NCI-H526 (cell line): ENCODE measurements around the gene FAM50A.

Source experiments
- DNase-seq, 2 experiments: peaks; one replicate each; lab custom pipeline; 2025; lab: John Stamatoyannopoulos, UW

The FAM50A gene

DNA sequence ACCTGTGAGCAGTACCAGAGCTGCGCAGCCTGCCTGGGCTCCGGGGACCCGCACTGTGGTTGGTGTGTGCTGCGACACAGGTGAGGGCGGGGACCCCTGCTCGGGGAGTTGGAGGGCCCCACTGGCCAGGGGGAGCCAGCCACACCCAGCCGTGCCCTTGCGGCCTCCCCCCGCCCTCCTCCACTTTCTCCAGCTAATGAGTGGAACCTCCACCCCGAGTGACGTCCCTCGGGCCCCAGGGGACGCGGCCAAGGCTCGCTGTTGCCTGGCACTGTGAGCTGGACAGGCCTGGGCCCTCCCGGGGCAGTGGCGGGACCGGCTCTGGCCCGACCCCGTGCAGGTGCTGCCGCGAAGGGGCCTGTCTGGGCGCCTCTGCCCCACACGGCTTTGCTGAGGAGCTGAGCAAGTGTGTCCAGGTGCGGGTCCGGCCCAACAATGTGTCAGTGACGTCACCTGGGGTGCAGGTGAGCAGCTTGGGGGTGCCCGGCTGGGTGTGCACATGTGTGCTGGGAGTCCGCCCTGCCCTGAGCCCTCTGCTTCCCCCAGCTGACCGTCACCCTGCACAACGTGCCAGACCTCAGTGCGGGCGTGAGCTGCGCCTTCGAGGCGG, 19.8 kb downstream of the FAM50A start:
- DNase-seq, result no peak

DNA sequence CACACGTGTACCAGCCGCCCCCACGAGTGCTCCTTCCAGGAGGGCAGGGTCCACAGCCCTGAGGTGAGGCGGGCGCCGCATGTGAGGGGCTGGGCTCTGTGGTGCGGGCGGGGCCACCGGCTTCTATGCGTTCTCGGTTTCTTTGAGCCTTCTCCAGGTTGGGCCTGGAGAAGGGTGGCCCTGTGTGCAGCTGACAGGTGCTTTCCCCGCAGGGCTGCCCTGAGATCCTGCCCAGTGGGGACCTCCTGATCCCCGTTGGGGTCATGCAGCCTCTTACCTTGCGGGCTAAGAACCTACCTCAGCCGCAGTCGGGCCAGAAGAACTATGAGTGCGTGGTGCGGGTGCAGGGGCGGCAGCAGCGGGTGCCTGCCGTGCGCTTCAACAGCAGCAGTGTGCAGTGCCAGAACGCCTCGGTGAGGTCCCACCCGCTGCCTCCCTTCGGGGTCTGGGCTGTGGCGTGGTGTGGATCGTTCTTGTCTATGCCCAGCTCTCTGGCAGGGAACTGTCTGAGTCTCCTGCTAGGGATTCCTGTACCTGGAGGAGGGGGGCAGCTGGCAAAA, 20.9 kb downstream of the FAM50A start:
- DNase-seq, result no peak

DNA sequence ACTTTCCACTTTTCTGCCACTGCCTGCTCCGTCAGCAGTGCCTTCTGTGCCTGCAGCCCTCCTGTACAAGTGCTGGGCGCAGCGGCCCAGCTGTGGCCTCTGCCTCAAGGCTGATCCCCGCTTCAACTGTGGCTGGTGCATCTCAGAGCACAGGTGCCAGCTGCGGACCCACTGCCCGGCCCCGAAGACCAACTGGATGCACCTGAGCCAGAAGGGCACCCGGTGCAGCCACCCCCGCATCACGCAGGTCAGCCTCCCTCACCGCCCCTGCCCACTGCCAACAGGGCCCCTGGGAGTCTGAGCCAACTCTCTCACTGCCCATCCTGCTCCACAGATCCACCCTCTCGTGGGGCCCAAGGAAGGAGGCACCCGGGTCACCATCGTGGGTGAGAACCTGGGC, 21.7 kb downstream of the FAM50A start:
- no peak for DNase-seq

DNA sequence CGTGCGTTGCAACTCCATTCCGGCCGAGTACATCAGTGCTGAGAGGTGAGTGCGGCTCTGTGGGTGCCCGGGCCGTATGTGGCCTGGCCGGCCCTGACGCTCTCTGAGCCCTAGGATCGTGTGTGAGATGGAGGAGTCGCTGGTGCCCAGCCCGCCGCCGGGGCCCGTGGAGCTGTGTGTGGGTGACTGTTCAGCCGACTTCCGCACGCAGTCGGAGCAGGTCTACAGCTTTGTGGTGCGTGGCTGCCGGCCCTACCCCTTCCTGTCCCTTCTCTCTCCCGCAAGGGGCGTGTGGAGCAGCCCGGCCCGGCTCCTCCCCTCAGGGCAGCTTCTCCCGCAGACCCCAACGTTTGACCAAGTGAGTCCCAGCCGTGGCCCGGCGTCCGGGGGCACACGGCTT, 22.1 kb downstream of the FAM50A start:
- no peak for DNase-seq

DNA sequence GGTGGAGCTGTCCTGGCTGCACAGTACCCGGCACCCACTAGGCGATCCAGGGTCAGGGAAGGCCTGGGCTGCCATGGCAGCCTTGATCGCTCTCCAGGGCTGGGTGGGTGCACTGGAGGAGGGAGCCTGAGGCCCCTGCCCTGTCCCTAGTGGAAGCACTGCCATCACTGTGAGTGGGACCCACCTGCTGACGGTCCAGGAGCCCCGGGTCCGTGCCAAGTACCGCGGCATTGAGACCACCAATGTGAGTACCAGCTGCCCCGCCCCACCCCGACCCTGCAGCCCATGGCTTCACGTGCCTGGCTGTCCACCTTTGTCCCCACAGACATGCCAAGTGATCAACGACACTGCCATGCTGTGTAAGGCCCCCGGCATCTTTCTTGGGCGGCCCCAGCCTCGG, 23.0 kb downstream of the FAM50A start:
- DNase-seq, result no peak

DNA sequence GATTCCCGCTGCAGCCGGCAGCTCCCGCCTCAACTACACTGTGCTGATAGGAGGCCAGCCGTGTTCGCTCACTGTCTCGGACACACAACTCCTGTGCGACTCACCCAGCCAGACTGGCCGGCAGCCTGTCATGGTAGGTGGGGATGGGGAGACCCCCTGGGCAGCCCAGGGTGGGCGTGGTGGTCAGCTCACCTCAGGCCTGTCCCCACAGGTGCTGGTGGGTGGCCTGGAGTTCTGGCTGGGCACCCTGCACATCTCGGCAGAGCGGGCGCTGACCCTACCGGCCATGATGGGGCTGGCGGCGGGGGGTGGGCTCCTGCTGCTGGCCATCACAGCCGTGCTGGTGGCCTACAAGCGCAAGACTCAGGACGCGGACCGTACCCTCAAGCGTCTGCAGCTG, 23.6 kb downstream of the FAM50A start:
- DNase-seq, result no peak

DNA sequence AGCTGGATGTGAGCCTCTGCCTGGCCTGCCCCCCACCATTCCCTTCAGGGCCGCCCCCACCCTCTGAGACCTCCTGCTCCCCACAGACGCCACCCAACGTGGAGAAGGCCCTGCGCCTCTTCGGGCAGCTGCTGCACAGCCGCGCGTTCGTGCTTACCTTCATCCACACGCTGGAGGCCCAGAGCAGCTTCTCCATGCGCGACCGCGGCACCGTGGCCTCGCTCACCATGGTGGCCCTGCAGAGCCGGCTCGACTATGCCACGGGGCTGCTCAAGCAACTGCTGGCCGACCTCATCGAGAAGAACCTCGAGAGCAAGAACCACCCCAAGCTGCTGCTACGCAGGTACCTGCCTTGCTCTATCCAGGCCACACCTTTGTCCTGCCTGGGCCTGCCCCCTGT, 24.3 kb downstream of the FAM50A start:
- no peak for DNase-seq

DNA sequence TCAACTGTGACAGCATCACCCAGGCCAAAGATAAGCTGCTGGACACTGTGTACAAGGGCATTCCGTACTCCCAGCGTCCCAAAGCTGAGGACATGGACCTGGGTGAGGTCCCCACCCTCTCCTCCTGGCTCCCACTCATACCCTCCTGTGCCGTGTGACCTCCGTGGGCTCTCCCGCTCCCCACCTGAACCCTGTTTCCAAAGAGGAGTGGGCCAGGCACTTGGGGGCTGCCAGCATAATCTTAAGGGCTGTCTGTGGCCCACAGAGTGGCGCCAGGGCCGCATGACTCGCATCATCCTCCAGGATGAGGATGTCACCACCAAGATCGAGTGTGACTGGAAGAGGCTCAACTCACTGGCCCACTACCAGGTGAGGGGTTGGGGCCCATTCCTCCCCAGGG, 25.2 kb downstream of the FAM50A start:
- DNase-seq, result no peak

DNA sequence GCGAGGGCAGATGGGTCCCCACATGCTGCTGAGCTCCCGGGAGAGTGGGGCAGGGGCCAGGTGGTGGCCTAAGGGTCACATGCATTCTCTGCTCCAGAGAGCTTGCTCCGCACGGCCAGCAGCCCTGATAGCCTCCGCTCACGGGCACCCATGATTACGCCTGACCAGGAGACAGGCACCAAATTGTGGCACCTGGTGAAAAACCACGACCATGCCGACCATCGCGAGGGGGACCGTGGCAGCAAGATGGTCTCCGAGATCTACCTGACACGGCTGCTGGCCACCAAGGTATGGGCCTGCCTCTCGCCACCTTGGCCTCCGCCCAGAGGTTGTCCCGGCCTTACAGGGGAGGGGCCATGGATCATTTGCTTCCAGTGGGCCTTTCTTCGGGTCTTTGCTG, 25.9 kb downstream of the FAM50A start:
- no peak for DNase-seq

DNA sequence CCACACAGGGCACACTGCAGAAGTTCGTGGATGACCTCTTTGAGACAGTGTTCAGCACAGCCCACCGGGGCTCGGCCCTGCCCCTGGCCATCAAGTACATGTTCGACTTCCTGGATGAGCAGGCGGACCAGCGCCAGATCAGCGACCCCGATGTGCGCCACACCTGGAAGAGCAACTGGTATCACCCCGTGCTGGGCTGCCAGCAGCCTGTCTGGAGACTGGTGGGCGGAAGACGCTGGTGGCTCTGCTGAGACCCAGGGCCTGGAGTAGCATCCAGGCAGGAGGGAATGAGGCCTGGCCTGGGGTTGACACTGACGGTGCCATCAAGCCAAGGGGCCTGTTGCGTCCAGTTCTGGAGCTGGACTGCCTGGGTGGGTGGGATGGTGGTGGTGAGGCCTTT, 26.5 kb downstream of the FAM50A start:
- no peak for DNase-seq

DNA sequence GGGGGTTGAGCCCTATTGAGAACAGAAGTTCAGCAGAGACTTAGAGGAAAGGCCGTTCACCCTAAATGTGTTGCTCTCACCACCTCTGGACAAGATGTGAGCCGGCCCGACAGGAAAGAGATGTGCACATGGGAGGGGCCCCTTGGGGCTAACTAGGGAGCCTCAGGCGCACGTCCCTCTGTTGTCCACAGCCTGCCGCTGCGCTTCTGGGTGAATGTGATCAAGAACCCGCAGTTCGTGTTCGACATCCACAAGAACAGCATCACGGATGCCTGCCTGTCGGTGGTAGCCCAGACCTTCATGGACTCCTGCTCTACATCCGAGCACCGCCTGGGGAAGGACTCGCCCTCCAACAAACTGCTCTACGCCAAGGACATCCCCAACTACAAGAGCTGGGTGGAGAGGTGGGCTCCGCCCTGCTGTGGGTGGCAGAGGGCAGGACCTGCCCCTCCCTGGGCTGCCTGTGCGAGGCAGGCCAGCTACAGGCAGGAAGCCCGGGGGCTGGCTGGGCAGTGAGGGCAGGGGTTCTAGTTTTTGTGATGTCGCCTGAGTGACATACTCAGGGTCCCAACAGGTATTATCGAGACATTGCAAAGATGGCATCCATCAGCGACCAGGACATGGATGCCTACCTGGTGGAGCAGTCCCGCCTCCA, 27.1 kb downstream of the FAM50A start:
- no peak for DNase-seq

DNA sequence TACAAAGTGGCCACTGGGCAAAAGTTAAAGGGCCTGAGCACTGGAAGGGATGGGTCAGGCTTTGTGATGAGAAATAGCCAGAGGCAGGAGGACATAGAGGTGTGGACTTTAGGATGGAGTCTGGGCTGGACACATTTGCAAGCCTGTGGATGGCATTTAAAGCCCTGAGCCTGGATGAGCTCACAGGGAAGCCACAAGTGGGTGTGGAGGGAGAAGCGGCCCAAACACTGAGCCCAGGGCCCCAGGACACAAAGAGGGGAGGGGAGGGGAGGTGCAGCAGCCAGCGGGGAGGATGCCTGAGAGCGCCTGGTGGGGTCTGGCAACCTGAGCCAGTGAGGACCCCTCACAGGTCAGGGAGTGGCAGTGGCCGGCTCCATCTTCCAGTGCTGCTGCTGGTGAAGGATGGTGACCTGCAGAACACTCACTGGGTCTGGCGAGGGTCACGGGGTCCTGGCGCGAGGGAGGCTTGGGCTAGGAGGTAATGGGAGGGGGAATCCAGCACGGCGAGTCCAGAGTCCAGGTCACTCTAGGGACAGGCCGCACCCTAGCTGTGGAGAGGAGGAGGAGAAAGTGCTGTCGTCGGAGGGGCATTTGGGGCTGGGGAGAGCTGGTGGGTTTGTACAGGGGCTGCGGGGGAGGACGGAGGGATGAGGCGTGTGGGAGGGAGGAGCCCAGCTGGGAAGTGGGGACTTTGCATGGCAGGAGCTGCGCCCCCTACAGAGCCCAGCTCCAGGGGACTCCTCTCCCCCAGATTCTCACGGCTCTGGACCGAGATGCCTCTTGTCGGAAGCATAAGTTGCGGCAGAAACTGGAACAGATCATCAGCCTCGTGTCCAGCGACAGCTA, 28.1 kb downstream of the FAM50A start:
- DNase-seq, result no peak

DNA sequence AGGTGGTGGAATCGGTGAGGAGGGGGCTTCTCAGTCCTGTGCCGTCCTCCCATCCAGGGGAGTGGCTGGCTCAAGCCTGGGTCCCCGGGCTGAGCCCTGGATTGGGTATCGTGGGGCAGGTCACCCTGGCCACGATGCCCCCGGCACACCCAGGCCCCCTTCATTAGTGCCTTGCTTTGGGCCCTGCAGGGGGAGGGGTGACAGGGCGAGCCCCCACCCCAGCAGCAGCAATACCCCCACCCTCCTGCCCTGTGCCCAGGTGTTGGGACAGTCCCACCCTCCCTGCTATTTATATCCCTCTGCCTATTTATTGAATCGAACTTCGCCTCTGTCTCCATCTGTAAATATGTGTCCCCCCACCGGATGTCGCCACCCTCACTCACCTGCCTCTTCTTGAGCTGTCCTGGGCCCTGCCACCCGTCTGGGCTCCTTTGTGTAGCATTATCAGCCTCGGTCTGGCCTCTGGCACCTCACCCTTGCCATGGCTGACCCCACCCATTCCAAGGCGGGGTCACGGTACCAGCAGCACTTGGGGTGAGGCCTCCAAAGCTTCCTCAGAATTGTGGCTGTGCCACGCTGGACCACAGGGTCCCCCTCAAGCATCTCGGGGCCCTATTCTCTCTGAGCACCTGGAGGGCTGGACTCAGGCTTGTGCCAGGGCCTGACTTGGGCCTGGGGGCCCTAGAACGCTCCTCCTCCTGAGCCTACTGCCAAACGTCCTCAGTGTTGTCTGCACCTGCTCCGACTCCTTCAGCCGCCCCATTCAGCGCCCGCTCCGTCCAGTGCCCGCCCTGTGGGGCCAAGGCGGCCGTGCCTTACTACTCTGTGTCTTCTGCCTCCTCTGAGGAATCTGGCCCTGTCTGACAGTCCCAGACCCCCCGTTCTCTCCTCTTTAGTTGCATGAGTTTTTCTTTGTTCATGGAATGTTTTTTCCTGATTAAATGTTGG, 29.0 kb downstream of the FAM50A start:
- no peak for DNase-seq

DNA sequence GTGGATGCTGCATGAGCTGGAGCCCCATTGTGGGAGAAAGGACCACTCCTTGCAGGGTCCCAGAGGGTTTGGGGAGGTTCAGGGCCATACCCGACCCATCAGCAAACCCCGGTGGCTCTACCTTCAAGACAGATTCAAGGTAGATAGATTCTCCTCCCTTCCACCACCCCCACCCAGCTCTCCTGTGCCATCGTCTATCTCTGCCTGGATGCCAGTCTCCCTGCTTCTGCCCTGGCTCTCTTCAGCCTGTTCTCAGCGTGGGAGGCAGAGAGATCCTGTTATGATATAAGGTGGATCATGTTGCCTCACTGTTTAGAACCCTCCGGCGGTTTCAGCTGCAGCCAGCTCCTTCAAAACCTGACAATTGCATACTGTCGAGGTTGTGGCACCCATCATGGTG, 29.7 kb downstream of the FAM50A start:
- no peak for DNase-seq

DNA sequence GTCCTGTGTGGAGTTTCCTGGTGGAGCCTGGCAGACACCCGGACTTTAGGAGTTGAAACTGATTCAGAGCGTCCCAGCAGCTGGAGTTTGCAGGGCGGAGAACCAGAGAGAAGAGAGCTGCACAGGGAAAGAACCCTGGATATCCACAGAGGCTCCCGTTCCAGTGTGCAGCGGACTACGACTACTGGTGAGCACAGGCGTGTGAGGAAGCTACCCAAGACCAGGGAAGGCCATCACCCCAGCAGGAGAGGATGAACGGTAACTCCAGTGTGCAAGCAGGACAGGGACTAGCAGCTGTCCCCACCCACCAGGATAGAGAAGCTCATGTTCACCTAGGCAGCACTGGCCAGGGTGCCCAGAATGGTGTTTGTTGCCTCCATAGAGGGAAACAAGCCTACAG, 32.9 kb downstream of the FAM50A start:
- peak; percentile 7 to 57 for DNase-seq

DNA sequence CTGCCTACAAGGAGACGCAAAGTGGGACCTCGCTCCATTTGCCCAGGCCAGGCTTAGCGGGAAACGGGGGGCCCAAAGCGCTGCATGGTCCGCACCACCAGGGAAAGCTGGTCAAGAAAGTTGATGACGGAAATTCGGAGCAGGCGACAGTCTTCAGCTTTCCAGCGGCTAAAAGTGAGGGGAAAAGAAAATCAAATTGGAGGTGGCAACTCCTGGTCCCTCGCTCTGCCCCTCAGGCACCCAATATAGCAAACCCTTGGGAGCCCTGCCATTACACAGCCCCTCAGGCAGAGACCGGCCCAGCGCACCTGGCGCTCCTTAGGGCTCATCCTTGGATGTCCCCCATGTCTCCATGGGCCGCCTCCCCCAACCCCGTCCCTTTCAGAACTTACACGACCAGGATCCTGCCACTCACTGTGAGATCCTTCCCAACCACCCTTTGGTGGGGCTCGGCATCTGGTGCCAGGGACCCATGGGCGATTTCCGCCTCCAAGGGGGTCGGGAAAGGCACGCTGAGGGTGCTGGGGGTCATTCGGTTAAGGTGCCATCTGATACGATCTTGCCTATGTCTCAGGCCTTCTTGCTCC, 34.0 kb downstream of the FAM50A start:
- peak in 1 of 2 experiments; percentile 61 for DNase-seq

DNA sequence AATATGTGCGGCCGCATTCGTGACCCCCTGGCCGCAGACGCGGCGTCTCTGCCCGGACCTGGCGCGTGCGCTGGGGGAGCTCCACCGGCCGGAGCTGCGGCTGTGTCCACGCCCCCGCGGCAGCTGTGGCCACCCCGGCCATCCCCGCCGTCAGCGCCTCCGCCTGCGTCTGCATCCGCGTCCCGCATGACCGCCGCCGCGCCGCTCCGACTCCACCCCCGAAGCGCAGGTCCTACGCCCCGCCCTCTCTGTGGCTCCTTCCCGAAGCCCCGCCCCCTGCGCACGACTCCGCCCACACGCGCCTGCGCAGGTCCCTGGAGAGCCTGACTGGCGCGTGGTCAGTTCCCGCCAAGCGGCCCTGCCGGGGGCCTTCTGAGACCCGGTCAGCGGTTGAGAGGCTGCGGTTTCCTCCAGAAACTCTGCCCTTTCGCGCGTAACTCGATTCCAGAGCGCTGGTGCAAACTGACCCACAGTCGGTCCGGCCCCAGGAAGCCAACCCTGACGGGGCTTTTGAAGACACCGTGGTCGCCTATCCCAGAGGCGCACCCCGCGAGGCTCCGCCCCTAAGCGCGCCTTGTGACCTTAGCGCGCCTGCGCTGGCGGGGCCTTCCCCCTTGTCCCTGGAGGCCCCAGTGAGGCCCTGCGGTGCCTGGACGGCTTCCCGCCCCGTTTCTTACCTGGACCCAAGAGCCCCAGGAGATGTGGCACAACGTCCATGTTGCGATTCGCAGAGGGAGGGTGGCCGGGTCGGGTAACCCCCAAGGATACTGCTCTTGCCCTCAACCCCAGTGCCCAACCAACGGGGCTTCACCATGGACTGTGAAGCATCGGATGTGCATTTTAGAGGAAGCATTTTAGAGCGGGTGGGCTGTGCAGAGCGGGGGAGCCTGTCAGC, 35.0 kb downstream of the FAM50A start, which contains the start of gene LAGE3:
LAGE3 (minus strand) TSS at position 554 of the 895 bp plus-strand sequence; CDS start at position 188, 366 bp downstream.
- peak; percentile 89 to 98 for DNase-seq

DNA sequence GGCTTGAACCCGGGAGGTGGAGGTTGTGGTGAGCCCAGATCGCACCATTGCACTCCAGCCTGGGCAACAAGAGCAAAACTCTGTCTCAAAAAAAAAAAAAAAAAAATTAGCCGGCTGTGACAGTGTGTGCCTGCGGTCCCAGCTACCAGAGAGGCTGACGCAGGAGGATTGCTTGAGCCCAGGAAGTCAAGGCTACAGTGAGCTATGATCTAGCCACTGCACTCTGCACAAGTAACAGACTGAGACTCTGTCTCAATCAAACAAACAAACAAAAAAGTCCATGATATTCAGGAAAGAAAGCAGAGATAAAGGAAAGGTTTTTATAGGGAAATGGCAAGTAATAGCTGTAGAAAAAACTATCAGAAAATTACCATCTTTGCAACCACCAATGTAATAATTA, 37.3 kb downstream of the FAM50A start:
- no peak for DNase-seq

DNA sequence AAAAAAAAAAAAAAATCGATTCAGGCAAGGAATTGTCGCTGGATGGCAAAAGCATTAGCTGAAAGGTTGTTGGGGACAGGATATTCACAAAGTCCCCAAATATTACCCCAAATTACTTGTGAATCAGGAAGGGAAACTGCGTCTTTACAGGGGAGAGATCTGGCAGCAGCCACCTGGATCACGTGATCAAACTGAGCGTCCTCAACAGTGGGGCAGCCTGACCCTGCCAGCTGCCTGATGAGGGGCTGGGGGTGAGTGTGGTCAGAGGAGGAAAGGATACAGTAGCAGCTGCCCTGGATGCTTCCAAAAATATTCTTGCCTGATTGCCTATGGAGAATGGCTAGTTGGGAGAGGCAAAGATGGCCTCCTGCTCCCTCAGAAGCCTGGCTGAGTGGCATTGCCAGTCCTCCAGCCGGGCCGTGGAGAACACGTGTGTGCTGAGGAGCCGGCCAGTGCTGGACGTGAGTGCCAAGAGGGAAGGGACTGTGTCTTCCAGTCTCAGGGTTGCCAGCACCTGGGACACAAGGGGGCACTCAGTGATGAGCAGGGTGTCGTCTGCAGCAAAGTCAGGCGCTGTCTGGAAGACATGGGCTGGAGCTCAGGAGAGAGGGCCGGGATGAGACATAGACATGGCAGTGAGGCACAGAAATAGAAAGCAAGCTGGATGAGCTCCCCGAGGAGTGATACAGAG, 38.1 kb downstream of the FAM50A start:
- no peak for DNase-seq

DNA sequence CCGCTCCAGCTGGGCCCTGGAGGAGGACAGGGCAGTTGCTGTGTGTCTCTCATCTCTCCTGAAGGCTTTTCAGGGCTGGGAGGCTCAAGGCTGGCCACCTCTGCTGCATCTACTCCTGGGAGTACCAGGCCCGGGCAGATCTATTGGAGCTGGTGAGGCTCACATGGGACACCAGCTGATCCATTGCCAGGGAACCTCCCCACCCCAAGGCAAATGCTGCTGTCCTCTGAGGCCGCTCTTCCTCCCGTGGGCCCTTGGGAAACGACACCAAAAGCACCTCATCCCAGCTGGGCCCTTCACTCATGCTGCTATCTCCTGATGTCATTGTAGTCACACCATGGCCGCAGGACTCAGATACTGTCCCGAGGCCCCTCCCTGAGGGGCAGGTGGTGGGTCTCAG, 38.8 kb downstream of the FAM50A start:
- DNase-seq, result no peak
